OCI-LY1 (cell line): ENCODE data around the gene EVI5L.

Source experiments
- H2AFZ ChIP-seq: fragments of 200-600 bp; sonication (generic), shearing (Covaris generic); 2 replicates; pipeline ENCODE4 v1.6.0; 2014; ENCODE audit warnings: antibody characterized with exemption, mild to moderate bottlenecking, low read length
- H3F3A ChIP-seq: fragments of 200-600 bp; sonication (generic), shearing (Covaris generic); 2 replicates; pipeline ENCODE4 v1.6.0; 2014; ENCODE audit warnings: mild to moderate bottlenecking, antibody characterized with exemption, low read length, moderate library complexity; ENCODE audit not compliant: insufficient read depth
- H3K27ac ChIP-seq: fragments of 200-600 bp; sonication (generic); 2 replicates; pipeline ENCODE4 v1.5.1; 2014; ENCODE audit warnings: low read length, mixed run types, mild to moderate bottlenecking, low read depth; ENCODE audit not compliant: poor library complexity, severe bottlenecking
- H3K27me3 ChIP-seq: fragments of 200-600 bp; sonication (generic); 2 replicates; pipeline ENCODE4 v1.6.0; 2014; ENCODE audit warnings: antibody characterized with exemption, mild to moderate bottlenecking, low read length, moderate library complexity; ENCODE audit not compliant: insufficient read depth
- H3K36me3 ChIP-seq: fragments of 200-600 bp; sonication (generic); 2 replicates; pipeline ENCODE4 v1.6.1; 2014; ENCODE audit warnings: mild to moderate bottlenecking, antibody characterized with exemption, low read length, moderate library complexity, mixed read lengths; ENCODE audit not compliant: insufficient read depth
- H3K4me1 ChIP-seq: fragments of 200-600 bp; sonication (generic); 2 replicates; pipeline ENCODE4 v1.5.1; 2014; ENCODE audit warnings: mild to moderate bottlenecking, low read length, moderate library complexity; ENCODE audit not compliant: insufficient read depth, severe bottlenecking
- H3K4me2 ChIP-seq: fragments of 200-600 bp; sonication (generic), shearing (Covaris generic); 2 replicates; pipeline ENCODE4 v1.6.1; 2014; ENCODE audit warnings: low read length
- H3K4me3 ChIP-seq: fragments of 200-600 bp; sonication (generic); 2 replicates; pipeline ENCODE4 v1.5.1; 2014; ENCODE audit warnings: low read length, low read depth, mild to moderate bottlenecking, mixed read lengths; ENCODE audit not compliant: poor library complexity, severe bottlenecking
- H3K79me2 ChIP-seq: fragments of 200-600 bp; shearing (Covaris generic); 2 replicates; pipeline ENCODE4 v1.6.1; 2016; ENCODE audit warnings: mixed run types, low read length, mixed read lengths; ENCODE audit not compliant: insufficient read depth
- H3K9ac ChIP-seq: fragments of 200-600 bp; sonication (generic), shearing (Covaris generic); 2 replicates; pipeline ENCODE4 v1.6.1; 2014; ENCODE audit warnings: mild to moderate bottlenecking, low read length, mixed read lengths
- H3K9me2 ChIP-seq: fragments of 200-600 bp; sonication (generic), shearing (Covaris generic); 2 replicates; pipeline ENCODE4 v1.6.1; 2014; ENCODE audit warnings: low read depth, mild to moderate bottlenecking, low read length, mixed read lengths
- H3K9me3 ChIP-seq: fragments of 200-600 bp; shearing (Covaris generic); 2 replicates; pipeline ENCODE4 v1.6.1; 2014; ENCODE audit warnings: low read length, mixed read lengths
- H4K20me1 ChIP-seq: fragments of 200-600 bp; sonication (generic), shearing (Covaris generic); 2 replicates; pipeline ENCODE4 v1.6.0; 2016; ENCODE audit warnings: mild to moderate bottlenecking, low read length; ENCODE audit not compliant: insufficient read depth
- EZH2 ChIP-seq: fragments of 200-600 bp; sonication (generic), shearing (Covaris generic); IDR thresholded peaks from 2 replicates; pipeline ENCODE4 v1.8.0; 2017; ENCODE audit warnings: borderline replicate concordance, mixed run types, mild to moderate bottlenecking, antibody characterized with exemption, low read length, moderate library complexity, mixed read lengths
- TF ChIP-seq, protein P1 (sequence below): fragments of 200-600 bp; sonication (generic), shearing (Covaris generic); IDR thresholded peaks from 2 replicates; pipeline ENCODE4 v1.5.1; 2017; ENCODE audit warnings: mild to moderate bottlenecking, antibody characterized with exemption, low read length, moderate library complexity, mixed read lengths

The EVI5L gene

GRCh38 chr19:7818806-7819205, 11.2 kb upstream of the EVI5L start:
- Histone ChIP-seq H3K79me2 (no peaks in the 10 kb centered on the region), H3K4me1 (no peaks in the 10 kb centered on the region), H4K20me1 (no peaks in the 10 kb centered on the region), H3K4me3 (no peak overlapping the region), H3K27ac (no peak overlapping the region), H3F3A (no peaks in the 10 kb centered on the region), H3K9me3 (no peaks in the 10 kb centered on the region), H3K9ac (no peak overlapping the region), H2AFZ (no peak overlapping the region), H3K36me3 (no peaks in the 10 kb centered on the region), H3K4me2 (no peak overlapping the region), H3K9me2 (no peaks in the 10 kb centered on the region), H3K27me3 (0 out of 2 replicates have a peak, but pooled peaks cover 7% of the 10 kb centered on the region)
- TF ChIP-seq, protein P1, sequence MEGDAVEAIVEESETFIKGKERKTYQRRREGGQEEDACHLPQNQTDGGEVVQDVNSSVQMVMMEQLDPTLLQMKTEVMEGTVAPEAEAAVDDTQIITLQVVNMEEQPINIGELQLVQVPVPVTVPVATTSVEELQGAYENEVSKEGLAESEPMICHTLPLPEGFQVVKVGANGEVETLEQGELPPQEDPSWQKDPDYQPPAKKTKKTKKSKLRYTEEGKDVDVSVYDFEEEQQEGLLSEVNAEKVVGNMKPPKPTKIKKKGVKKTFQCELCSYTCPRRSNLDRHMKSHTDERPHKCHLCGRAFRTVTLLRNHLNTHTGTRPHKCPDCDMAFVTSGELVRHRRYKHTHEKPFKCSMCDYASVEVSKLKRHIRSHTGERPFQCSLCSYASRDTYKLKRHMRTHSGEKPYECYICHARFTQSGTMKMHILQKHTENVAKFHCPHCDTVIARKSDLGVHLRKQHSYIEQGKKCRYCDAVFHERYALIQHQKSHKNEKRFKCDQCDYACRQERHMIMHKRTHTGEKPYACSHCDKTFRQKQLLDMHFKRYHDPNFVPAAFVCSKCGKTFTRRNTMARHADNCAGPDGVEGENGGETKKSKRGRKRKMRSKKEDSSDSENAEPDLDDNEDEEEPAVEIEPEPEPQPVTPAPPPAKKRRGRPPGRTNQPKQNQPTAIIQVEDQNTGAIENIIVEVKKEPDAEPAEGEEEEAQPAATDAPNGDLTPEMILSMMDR, result no peak
- TF ChIP-seq EZH2, result no peak

DNA sequence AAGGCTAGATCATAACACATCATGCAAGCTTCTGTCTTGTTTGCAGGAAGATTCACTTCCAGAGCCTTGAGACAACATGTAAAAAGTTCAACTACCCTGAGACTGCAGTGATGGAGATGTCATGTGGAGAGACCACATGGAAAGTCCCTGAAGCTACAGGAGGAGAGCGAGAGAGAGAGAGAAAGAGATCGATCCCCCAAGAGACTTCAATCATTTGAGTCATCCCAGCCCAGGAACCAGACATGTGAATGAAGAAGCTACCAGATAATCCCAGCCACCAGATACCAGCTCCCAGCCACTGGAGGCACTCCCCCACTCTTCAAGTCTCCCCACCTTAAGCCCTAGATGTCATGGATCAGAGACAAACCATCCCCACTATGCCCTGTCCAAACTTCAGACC, 10.7 kb upstream of the EVI5L start:
- Histone ChIP-seq H3K27me3 (0 out of 2 replicates have a peak, but pooled peaks cover 7% of the 10 kb centered on the region), H3K4me2 (no peak overlapping the region), H3K4me3 (no peak overlapping the region), H3K9me2 (no peaks in the 10 kb centered on the region), H3K27ac (no peak overlapping the region), H4K20me1 (no peaks in the 10 kb centered on the region), H3K9ac (no peak overlapping the region), H2AFZ (no peak overlapping the region), H3F3A (no peaks in the 10 kb centered on the region), H3K9me3 (no peaks in the 10 kb centered on the region), H3K4me1 (no peaks in the 10 kb centered on the region), H3K36me3 (no peaks in the 10 kb centered on the region), H3K79me2 (no peaks in the 10 kb centered on the region)
- TF ChIP-seq EZH2, result no peak
- TF ChIP-seq, protein P1, result no peak

DNA sequence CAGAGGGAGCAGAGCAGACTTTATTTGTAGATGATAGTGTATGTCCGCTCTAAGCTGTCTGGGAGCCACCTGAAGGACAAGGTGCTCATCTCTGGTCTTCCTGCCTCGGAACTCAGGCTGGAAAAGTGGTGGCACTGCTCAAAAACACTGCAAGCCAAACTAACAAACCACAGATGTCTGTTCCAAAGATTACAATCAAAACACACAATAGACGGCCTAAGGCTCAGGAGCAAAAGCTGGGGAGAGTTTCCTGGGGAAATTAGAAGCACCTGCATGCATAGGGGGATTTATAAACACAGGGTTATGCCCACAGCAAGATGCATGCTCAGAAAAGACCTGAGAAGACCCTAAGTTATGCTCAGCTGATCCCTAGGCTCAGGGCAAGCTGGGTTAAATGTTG, 9.4 kb upstream of the EVI5L start:
- Histone ChIP-seq H3K79me2 (no peaks in the 10 kb centered on the region), H3K4me1 (no peaks in the 10 kb centered on the region), H3K9ac (no peak overlapping the region), H3K27me3 (0 out of 2 replicates have a peak, but pooled peaks cover 7% of the 10 kb centered on the region), H3K4me2 (no peak overlapping the region), H3K27ac (no peak overlapping the region), H3F3A (no peaks in the 10 kb centered on the region), H2AFZ (no peak overlapping the region), H4K20me1 (no peaks in the 10 kb centered on the region), H3K4me3 (no peak overlapping the region), H3K9me3 (no peaks in the 10 kb centered on the region), H3K9me2 (no peaks in the 10 kb centered on the region), H3K36me3 (no peaks in the 10 kb centered on the region)
- no peak for TF ChIP-seq EZH2
- TF ChIP-seq, protein P1, result no peak
